Nephron progenitor cell (in vitro differentiated cells): Measurements from ENCODE around the gene ZKSCAN2.

Experiments
- DNase-seq: peaks from one replicate; pipeline ENCODE4 v3.0.0; 2021
- H3K27ac Mint-ChIP-seq: 2 replicates; pipeline ENCODE4 v1.8.0; 2021; ENCODE audit warnings: mild to moderate bottlenecking, moderate library complexity, mixed read lengths
- H3K27me3 Mint-ChIP-seq: 2 replicates; pipeline ENCODE4 v1.8.0; 2021; ENCODE audit warnings: mild to moderate bottlenecking, low read depth, mixed read lengths; ENCODE audit not compliant: poor library complexity
- H3K36me3 Mint-ChIP-seq: 2 replicates; pipeline ENCODE4 v1.8.0; 2021; ENCODE audit warnings: low read depth, mixed read lengths
- H3K4me1 Mint-ChIP-seq: 2 replicates; pipeline ENCODE4 v1.8.0; 2021; ENCODE audit warnings: mixed read lengths
- H3K4me3 Mint-ChIP-seq: 2 replicates; pipeline ENCODE4 v1.8.0; 2021; ENCODE audit warnings: mild to moderate bottlenecking, moderate library complexity, mixed read lengths
- H3K9me3 Mint-ChIP-seq: 2 replicates; pipeline ENCODE4 v1.8.0; 2021; ENCODE audit warnings: mild to moderate bottlenecking, moderate library complexity, mixed read lengths
- CTCF ChIP-seq: fragments of 200-600 bp; sonication (generic); IDR thresholded peaks from 2 replicates; pipeline ENCODE4 v1.5.0; 2021; ENCODE audit warnings: antibody characterized with exemption

The ZKSCAN2 gene

GRCh38 chr16:25289466-25289865 lies 31.8 kb upstream of the ZKSCAN2 start:
- no peak overlapping the region for H3K4me3 Mint-ChIP-seq
- no peaks in the 10 kb centered on the region for H3K4me1 Mint-ChIP-seq
- no peak for TF ChIP-seq CTCF
- no peak overlapping the region for H3K27ac Mint-ChIP-seq
- H3K9me3 Mint-ChIP-seq: peaks cover 14% of the 10 kb centered on the region
- no peak for DNase-seq
- peaks cover 2% of the 10 kb centered on the region for H3K27me3 Mint-ChIP-seq
- peaks cover 73% of the 10 kb centered on the region for H3K36me3 Mint-ChIP-seq

- peaks cover 5% of the 10 kb centered on the region for H3K27me3 Mint-ChIP-seq
- peaks cover 50% of the 10 kb centered on the region for H3K9me3 Mint-ChIP-seq
- H3K4me3 Mint-ChIP-seq: no peak overlapping the region
- no peak for TF ChIP-seq CTCF
- no peak overlapping the region for H3K27ac Mint-ChIP-seq
- no peak for DNase-seq
- peaks cover 66% of the 10 kb centered on the region for H3K36me3 Mint-ChIP-seq
- H3K4me1 Mint-ChIP-seq: no peaks in the 10 kb centered on the region
Observed at GRCh38 chr16:25279491-25279890, 21.8 kb upstream of the ZKSCAN2 start.

GRCh38 chr16:25271421-25271820 lies 13.8 kb upstream of the ZKSCAN2 start:
- no peak for TF ChIP-seq CTCF
- Mint-ChIP-seq H3K9me3 (no peaks in the 10 kb centered on the region), H3K36me3 (peaks cover 51% of the 10 kb centered on the region), H3K27ac (no peak overlapping the region), H3K27me3 (no peaks in the 10 kb centered on the region), H3K4me3 (no peak overlapping the region), H3K4me1 (no peaks in the 10 kb centered on the region)
- no peak for DNase-seq

DNA sequence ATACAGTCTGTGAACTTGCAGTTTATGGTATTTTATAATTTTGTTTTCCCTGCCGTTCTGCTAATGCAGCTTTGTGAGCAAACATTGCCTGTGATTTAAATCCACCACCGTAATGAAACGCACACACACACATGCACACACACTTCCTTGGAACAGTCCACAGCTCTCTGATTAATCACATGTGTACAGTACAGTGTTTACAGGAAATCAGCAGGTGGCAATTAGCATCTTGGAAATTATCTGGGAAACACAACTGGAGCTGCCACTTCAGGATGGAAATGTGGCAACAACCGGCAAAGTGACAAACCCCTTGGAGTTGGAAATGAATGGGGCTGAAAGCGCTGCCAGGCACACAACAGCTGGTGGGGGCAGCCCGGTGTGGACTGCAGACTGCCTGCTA lies 12.9 kb upstream of the ZKSCAN2 start:
- H3K4me1 Mint-ChIP-seq: no peaks in the 10 kb centered on the region
- H3K27ac Mint-ChIP-seq: no peak overlapping the region
- H3K4me3 Mint-ChIP-seq: no peak overlapping the region
- no peak for DNase-seq
- H3K27me3 Mint-ChIP-seq: no peaks in the 10 kb centered on the region
- no peaks in the 10 kb centered on the region for H3K9me3 Mint-ChIP-seq
- TF ChIP-seq CTCF: no peak
- H3K36me3 Mint-ChIP-seq: peaks cover 60% of the 10 kb centered on the region

DNA sequence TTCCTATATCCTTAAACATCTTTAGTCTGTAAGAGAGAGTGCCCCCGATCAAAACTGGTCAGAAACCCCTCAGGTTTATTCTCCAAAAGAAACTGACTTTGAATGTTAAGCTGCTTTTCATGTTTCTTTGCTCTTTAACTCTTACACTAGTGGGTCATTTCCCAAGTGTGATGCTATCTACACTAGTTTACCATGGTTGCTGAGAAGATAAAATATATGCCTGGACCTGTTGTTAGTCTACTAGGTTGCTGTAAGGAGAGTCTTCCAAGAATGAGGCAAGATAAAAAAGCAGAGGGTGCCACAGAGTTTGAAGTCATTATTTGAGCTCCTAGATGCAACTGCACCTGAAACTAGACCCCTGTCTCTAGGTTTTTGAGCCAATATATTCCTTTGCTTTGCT lies 12.2 kb upstream of the ZKSCAN2 start:
- DNase-seq: no peak
- no peaks in the 10 kb centered on the region for H3K27me3 Mint-ChIP-seq
- H3K36me3 Mint-ChIP-seq: peaks cover 66% of the 10 kb centered on the region
- no peak for TF ChIP-seq CTCF
- peak overlapping the region; percentile 49 for H3K27ac Mint-ChIP-seq
- H3K4me3 Mint-ChIP-seq: no peak overlapping the region
- no peaks in the 10 kb centered on the region for H3K9me3 Mint-ChIP-seq
- H3K4me1 Mint-ChIP-seq: no peaks in the 10 kb centered on the region

GRCh38 chr16:25265968-25266367 lies 8.3 kb upstream of the ZKSCAN2 start:
- Mint-ChIP-seq H3K27ac (no peak overlapping the region), H3K9me3 (no peaks in the 10 kb centered on the region), H3K4me3 (no peak overlapping the region), H3K4me1 (no peaks in the 10 kb centered on the region), H3K27me3 (no peaks in the 10 kb centered on the region), H3K36me3 (peaks cover 80% of the 10 kb centered on the region)
- no peak for DNase-seq
- no peak for TF ChIP-seq CTCF
